IPS-NIHi11 (cell line): ENCODE measurements around the gene CDH13.

Source experiments
- DNase-seq: peaks from one replicate; pipeline ENCODE4 v3.0.0; 2012; ENCODE audit warnings: mixed read lengths, low spot score

The CDH13 gene

GRCh38 chr16:82788225-82788624, 161.5 kb downstream of the CDH13 start:
- DNase-seq = no peak

GRCh38 chr16:82788919-82789318, 162.2 kb downstream of the CDH13 start:
- no peak for DNase-seq

- no peak for DNase-seq
These were observed 165.9 kb downstream of the CDH13 start for GRCh38 chr16:82792693-82793092.

GRCh38 chr16:82793528-82794245, 166.9 kb downstream of the CDH13 start:
- no peak for DNase-seq

GRCh38 chr16:82796047-82796446, 169.3 kb downstream of the CDH13 start:
- DNase-seq = no peak

GRCh38 chr16:82801361-82801760, 174.6 kb downstream of the CDH13 start:
- DNase-seq = no peak

GRCh38 chr16:82805866-82806265, 179.1 kb downstream of the CDH13 start:
- no peak for DNase-seq

- DNase-seq = no peak
These were observed 180.5 kb downstream of the CDH13 start for GRCh38 chr16:82807311-82807710.

- no peak for DNase-seq
These were observed 181.3 kb downstream of the CDH13 start for GRCh38 chr16:82808036-82808435.

GRCh38 chr16:82810077-82810476, 183.3 kb downstream of the CDH13 start:
- no peak for DNase-seq

GRCh38 chr16:82814059-82814458, 187.3 kb downstream of the CDH13 start:
- no peak for DNase-seq

- no peak for DNase-seq
These were observed 192.5 kb downstream of the CDH13 start for GRCh38 chr16:82819286-82819685.

- DNase-seq = no peak
These were observed 194.1 kb downstream of the CDH13 start for GRCh38 chr16:82820855-82821254.

GRCh38 chr16:82824408-82824807, 197.6 kb downstream of the CDH13 start:
- DNase-seq = no peak

- no peak for DNase-seq
These were observed 202.5 kb downstream of the CDH13 start for GRCh38 chr16:82829301-82829700.

- no peak for DNase-seq
These were observed 204.2 kb downstream of the CDH13 start for GRCh38 chr16:82830944-82831343.

GRCh38 chr16:82832821-82833220, 206.1 kb downstream of the CDH13 start:
- no peak for DNase-seq

- peak; percentile 8 for DNase-seq
These were observed 206.7 kb downstream of the CDH13 start for GRCh38 chr16:82833378-82833993.

GRCh38 chr16:82834151-82834815, 207.5 kb downstream of the CDH13 start:
- DNase-seq = no peak

GRCh38 chr16:82835487-82836155, 208.9 kb downstream of the CDH13 start:
- DNase-seq = no peak

GRCh38 chr16:82841108-82841507, 214.3 kb downstream of the CDH13 start:
- no peak for DNase-seq

- no peak for DNase-seq
These were observed 217.0 kb downstream of the CDH13 start for GRCh38 chr16:82843606-82844271.
